HFFc6 (cell line): ENCODE measurements around the gene EEF2K. TPM values are rescaled to one million over a fixed set of nuclear protein-coding genes. Genes with fewer than 3 reads are reported as not detected.

ENCODE experiments used
- DNase-seq: peaks from one replicate; pipeline ENCODE4 v3.0.0-alpha.2; 2018
- H3K27ac Mint-ChIP-seq: 2 replicates; pipeline ENCODE4 v1.8.0; 2020; ENCODE audit warnings: mild to moderate bottlenecking, mixed read lengths
- H3K27me3 Mint-ChIP-seq: 2 replicates; pipeline ENCODE4 v1.8.0; 2021; ENCODE audit warnings: mild to moderate bottlenecking, moderate library complexity, mixed read lengths; ENCODE audit not compliant: insufficient read depth
- H3K36me3 Mint-ChIP-seq: 2 replicates; pipeline ENCODE4 v1.8.0; 2021; ENCODE audit warnings: low read depth, mixed read lengths
- H3K4me1 Mint-ChIP-seq: 2 replicates; pipeline ENCODE4 v1.8.0; 2020; ENCODE audit warnings: low read depth, mixed read lengths
- H3K4me3 Mint-ChIP-seq: 2 replicates; pipeline ENCODE4 v1.8.0; 2020; ENCODE audit warnings: mild to moderate bottlenecking, moderate library complexity, mixed read lengths
- H3K9me3 Mint-ChIP-seq: 2 replicates; pipeline ENCODE4 v1.8.0; 2020; ENCODE audit warnings: mild to moderate bottlenecking, mixed read lengths
- CTCF ChIP-seq: fragments of 200-600 bp; sonication (generic); IDR thresholded peaks from 2 replicates; pipeline ENCODE4 v1.5.0; 2021; ENCODE audit warnings: antibody characterized with exemption, mild to moderate bottlenecking
- total RNA-seq, 6 experiments: library from RNA; stranded (reverse); fragmentation: NEBNext Ultra II Directional; extraction: Animal tissue kit (Norgen Biotek cat#: 25700); gene quantifications; 2 replicates in 1 of 6; 3 replicates in 5 of 6; pipeline ENCODE4 v1.2.3, GENCODE V29; 2021

EEF2K gene
- total RNA-seq, 6 experiments from 2014 or later: 21.5 to 26.6 (median 23.5) TPM

GRCh38 chr16:22181426-22181825 is 24.7 kb upstream of the EEF2K start:
- DNase-seq: no peak
- no peaks in the 10 kb centered on the region for H3K36me3 Mint-ChIP-seq
- H3K9me3 Mint-ChIP-seq: no peaks in the 10 kb centered on the region
- no peak overlapping the region for H3K4me3 Mint-ChIP-seq
- peaks cover 42% of the 10 kb centered on the region for H3K27me3 Mint-ChIP-seq
- no peak overlapping the region for H3K27ac Mint-ChIP-seq
- no peaks in the 10 kb centered on the region for H3K4me1 Mint-ChIP-seq
- no peak for TF ChIP-seq CTCF

- no peak for DNase-seq
- peaks cover 40% of the 10 kb centered on the region for H3K27me3 Mint-ChIP-seq
- H3K4me3 Mint-ChIP-seq: no peak overlapping the region
- H3K27ac Mint-ChIP-seq: no peak overlapping the region
- no peaks in the 10 kb centered on the region for H3K4me1 Mint-ChIP-seq
- no peaks in the 10 kb centered on the region for H3K9me3 Mint-ChIP-seq
- H3K36me3 Mint-ChIP-seq: no peaks in the 10 kb centered on the region
- no peak for TF ChIP-seq CTCF
Observed at GRCh38 chr16:22181843-22182242, 24.2 kb upstream of the EEF2K start.

- Mint-ChIP-seq H3K27me3 (peaks cover 33% of the 10 kb centered on the region), H3K4me1 (peaks cover 4% of the 10 kb centered on the region)
Observed at GRCh38 chr16:22183335-22183734, 22.7 kb upstream of the EEF2K start.

GRCh38 chr16:22183901-22184614 is 22.0 kb upstream of the EEF2K start:
- H3K27ac Mint-ChIP-seq: no peak overlapping the region
- H3K4me1 Mint-ChIP-seq: peaks cover 12% of the 10 kb centered on the region
- peaks cover 30% of the 10 kb centered on the region for H3K27me3 Mint-ChIP-seq
- H3K9me3 Mint-ChIP-seq: no peaks in the 10 kb centered on the region
- H3K4me3 Mint-ChIP-seq: no peak overlapping the region
- no peak for DNase-seq
- H3K36me3 Mint-ChIP-seq: no peaks in the 10 kb centered on the region
- TF ChIP-seq CTCF: peak; percentile 60

More at GRCh38 chr16:22183335-22183734, 22.7 kb upstream of the EEF2K start:
- Mint-ChIP-seq H3K27ac (no peak overlapping the region), H3K4me3 (no peak overlapping the region), H3K36me3 (no peaks in the 10 kb centered on the region), H3K9me3 (no peaks in the 10 kb centered on the region)
- no peak for TF ChIP-seq CTCF
- DNase-seq: no peak

GRCh38 chr16:22184615-22184968 is 21.5 kb upstream of the EEF2K start:
- Mint-ChIP-seq H3K27me3 (peaks cover 28% of the 10 kb centered on the region), H3K4me3 (no peak overlapping the region)
- no peak for TF ChIP-seq CTCF

More at GRCh38 chr16:22184615-22184968, 21.5 kb upstream of the EEF2K start:
- peaks cover 17% of the 10 kb centered on the region for H3K4me1 Mint-ChIP-seq
- no peak overlapping the region for H3K27ac Mint-ChIP-seq
- no peaks in the 10 kb centered on the region for H3K36me3 Mint-ChIP-seq
- H3K9me3 Mint-ChIP-seq: no peaks in the 10 kb centered on the region
- no peak for DNase-seq
